Karpas-422 (cell line): ENCODE results near the gene MAP2K2. TPM values are rescaled to one million over a fixed set of nuclear protein-coding genes. Genes with fewer than 3 reads are reported as not detected.
A peak's percentile ranks its signal among the peaks of the same experiment; 100 is the strongest.

ENCODE experiments used
- DNase-seq: peaks from one replicate; pipeline ENCODE4 v3.0.0-alpha.2; 2015
- H2AFZ ChIP-seq: fragments of 200-600 bp; sonication (generic); 2 replicates; pipeline ENCODE4 v1.6.1; 2014; ENCODE audit warnings: antibody characterized with exemption, low read length, mixed read lengths
- H3K27ac ChIP-seq: fragments of 200-600 bp; sonication (generic); 2 replicates; pipeline ENCODE4 v1.5.1; 2014; ENCODE audit warnings: mild to moderate bottlenecking, low read length, moderate library complexity
- H3K27me3 ChIP-seq: fragments of 200-600 bp; sonication (generic); 2 replicates; pipeline ENCODE4 v1.6.1; 2014; ENCODE audit warnings: low read length, mixed read lengths
- H3K36me3 ChIP-seq: fragments of 200-600 bp; sonication (generic); 2 replicates; pipeline ENCODE4 v1.6.1; 2014; ENCODE audit warnings: low read length, mixed read lengths; ENCODE audit not compliant: insufficient read depth
- H3K4me1 ChIP-seq: fragments of 200-600 bp; sonication (generic); 2 replicates; pipeline ENCODE4 v1.6.1; 2014; ENCODE audit warnings: mild to moderate bottlenecking, low read length, mixed read lengths
- H3K4me2 ChIP-seq: fragments of 200-600 bp; sonication (generic); 2 replicates; pipeline ENCODE4 v1.6.1; 2014; ENCODE audit warnings: low read length, low read depth, mild to moderate bottlenecking; ENCODE audit not compliant: poor library complexity, severe bottlenecking
- H3K4me3 ChIP-seq: fragments of 200-600 bp; sonication (generic); 2 replicates; pipeline ENCODE4 v1.5.1; 2014; ENCODE audit warnings: mild to moderate bottlenecking, antibody characterized with exemption, low read length, mixed read lengths
- H3K79me2 ChIP-seq: fragments of 200-600 bp; sonication (generic); 2 replicates; pipeline ENCODE4 v1.6.1; 2014; ENCODE audit warnings: mild to moderate bottlenecking, low read length, mixed read lengths
- H3K9ac ChIP-seq: fragments of 200-600 bp; sonication (generic); 2 replicates; pipeline ENCODE4 v1.6.0; 2014; ENCODE audit warnings: low read length
- H3K9me2 ChIP-seq: fragments of 200-600 bp; sonication (generic), shearing (Covaris generic); replicated peaks from 2 replicates; pipeline ENCODE4 v1.6.0; 2014; ENCODE audit warnings: mild to moderate bottlenecking, low read length, moderate library complexity; ENCODE audit not compliant: insufficient read depth
- H3K9me3 ChIP-seq: fragments of 300-700, 200-600 bp; sonication (generic); 2 replicates; pipeline ENCODE4 v1.6.1; 2014; ENCODE audit warnings: low read length, mixed read lengths
- H4K20me1 ChIP-seq: fragments of 200-600 bp; sonication (generic); 2 replicates; pipeline ENCODE4 v1.6.1; 2014; ENCODE audit warnings: mild to moderate bottlenecking, antibody characterized with exemption, low read length, low read depth; ENCODE audit not compliant: insufficient read depth
- total RNA-seq: library from RNA; depleted of rRNA; stranded (reverse); fragments of >200 nt; shearing (Covaris generic); gene quantifications from 2 replicates; pipeline ENCODE4 v1.2.3, GENCODE V29; 2014; ENCODE audit warnings: low replicate concordance

MAP2K2 gene
- total RNA-seq, 1 experiment from 2014 or later, result 106 TPM

DNA sequence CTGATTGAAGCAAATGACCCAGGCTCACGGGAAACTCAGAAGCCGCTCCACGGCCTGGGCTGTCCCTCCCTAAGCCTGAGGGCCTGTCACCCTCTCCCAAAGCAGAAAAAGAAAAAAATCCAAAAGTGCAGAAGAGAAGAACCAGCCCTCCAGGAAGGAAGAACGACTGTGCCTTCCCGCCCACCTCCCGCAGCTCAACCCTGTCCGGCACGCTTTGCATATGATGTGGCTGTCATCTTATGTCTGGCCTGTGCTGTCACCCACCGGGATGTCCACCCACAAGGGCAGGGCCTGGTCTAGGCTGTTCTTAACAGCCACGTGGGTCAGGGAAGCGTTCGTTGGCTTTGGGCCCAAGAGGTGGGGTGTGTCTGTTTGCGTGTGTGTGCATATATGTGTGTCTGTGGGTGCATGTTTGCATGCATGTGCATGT, 70.9 kb downstream of the MAP2K2 start:
- Histone ChIP-seq H2AFZ (no peak overlapping the region), H3K9me2 (no peaks in the 10 kb centered on the region), H3K79me2 (peaks cover 84% of the 10 kb centered on the region), H3K9me3 (no peaks in the 10 kb centered on the region), H3K4me2 (no peak overlapping the region), H3K27me3 (no peaks in the 10 kb centered on the region), H3K4me3 (no peak overlapping the region), H3K36me3 (peaks cover 13% of the 10 kb centered on the region; the same call in 1 of the 2 replicates), H4K20me1 (peaks cover 67% of the 10 kb centered on the region), H3K9ac (no peak overlapping the region), H3K4me1 (no peaks in the 10 kb centered on the region), H3K27ac (no peak overlapping the region)
- DNase-seq, result no peak

GRCh38 chr19:4052114-4052992, 71.6 kb downstream of the MAP2K2 start:
- no peak overlapping the region for H3K27ac ChIP-seq
- no peak overlapping the region for H2AFZ ChIP-seq
- no peak for DNase-seq
- H3K9me3 ChIP-seq, result no peaks in the 10 kb centered on the region
- H3K79me2 ChIP-seq, result peaks cover 79% of the 10 kb centered on the region
- no peaks in the 10 kb centered on the region for H3K27me3 ChIP-seq
- H4K20me1 ChIP-seq, result peaks cover 64% of the 10 kb centered on the region
- no peak overlapping the region for H3K4me3 ChIP-seq
- H3K36me3 ChIP-seq, result peaks cover 13% of the 10 kb centered on the region; the same call in 1 of the 2 replicates
- no peaks in the 10 kb centered on the region for H3K9me2 ChIP-seq
- H3K4me1 ChIP-seq, result no peaks in the 10 kb centered on the region
- no peak overlapping the region for H3K9ac ChIP-seq
- H3K4me2 ChIP-seq, result no peak overlapping the region

- no peaks in the 10 kb centered on the region for H3K27me3 ChIP-seq
- H3K9ac ChIP-seq, result no peak overlapping the region
- no peaks in the 10 kb centered on the region for H3K9me3 ChIP-seq
- no peaks in the 10 kb centered on the region for H3K9me2 ChIP-seq
- no peak overlapping the region for H2AFZ ChIP-seq
- H3K4me1 ChIP-seq, result peaks cover 5% of the 10 kb centered on the region
- no peak overlapping the region for H3K4me3 ChIP-seq
- H3K79me2 ChIP-seq, result peaks cover 77% of the 10 kb centered on the region
- no peak overlapping the region for H3K4me2 ChIP-seq
- DNase-seq, result no peak
- H4K20me1 ChIP-seq, result peaks cover 67% of the 10 kb centered on the region
- no peak overlapping the region for H3K27ac ChIP-seq
- peaks cover 13% of the 10 kb centered on the region; the same call in 1 of the 2 replicates for H3K36me3 ChIP-seq
Observed at GRCh38 chr19:4051175-4052101, 72.5 kb downstream of the MAP2K2 start.

DNA sequence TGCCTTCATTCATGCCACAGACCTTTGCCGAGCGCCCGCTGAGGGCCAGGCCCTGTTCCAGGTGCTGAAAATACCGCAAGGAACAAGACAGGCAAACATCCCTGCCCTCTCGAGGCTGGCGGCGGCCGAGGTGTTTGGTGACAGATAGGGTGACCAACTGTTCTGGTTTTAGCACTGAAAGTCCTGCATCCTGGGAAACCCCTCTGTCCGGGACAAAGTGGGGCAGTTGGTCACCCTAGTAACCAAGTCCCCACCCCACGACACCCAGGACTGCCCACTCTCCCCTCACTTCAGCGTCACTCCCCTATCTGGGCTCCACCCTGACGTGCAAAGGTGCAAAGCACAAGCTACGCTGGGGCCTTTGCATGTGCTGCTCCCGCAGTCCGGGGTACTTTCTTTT, 74.5 kb downstream of the MAP2K2 start:
- Histone ChIP-seq H3K4me1 (peaks cover 22% of the 10 kb centered on the region), H3K27ac (no peak overlapping the region), H3K4me2 (no peak overlapping the region), H3K9ac (no peak overlapping the region), H3K36me3 (peaks cover 16% of the 10 kb centered on the region; the same call in 1 of the 2 replicates), H3K9me2 (no peaks in the 10 kb centered on the region), H3K9me3 (no peaks in the 10 kb centered on the region), H3K79me2 (peaks cover 75% of the 10 kb centered on the region), H3K27me3 (no peaks in the 10 kb centered on the region), H4K20me1 (peaks cover 57% of the 10 kb centered on the region), H2AFZ (no peak overlapping the region), H3K4me3 (no peak overlapping the region)
- no peak for DNase-seq

DNA sequence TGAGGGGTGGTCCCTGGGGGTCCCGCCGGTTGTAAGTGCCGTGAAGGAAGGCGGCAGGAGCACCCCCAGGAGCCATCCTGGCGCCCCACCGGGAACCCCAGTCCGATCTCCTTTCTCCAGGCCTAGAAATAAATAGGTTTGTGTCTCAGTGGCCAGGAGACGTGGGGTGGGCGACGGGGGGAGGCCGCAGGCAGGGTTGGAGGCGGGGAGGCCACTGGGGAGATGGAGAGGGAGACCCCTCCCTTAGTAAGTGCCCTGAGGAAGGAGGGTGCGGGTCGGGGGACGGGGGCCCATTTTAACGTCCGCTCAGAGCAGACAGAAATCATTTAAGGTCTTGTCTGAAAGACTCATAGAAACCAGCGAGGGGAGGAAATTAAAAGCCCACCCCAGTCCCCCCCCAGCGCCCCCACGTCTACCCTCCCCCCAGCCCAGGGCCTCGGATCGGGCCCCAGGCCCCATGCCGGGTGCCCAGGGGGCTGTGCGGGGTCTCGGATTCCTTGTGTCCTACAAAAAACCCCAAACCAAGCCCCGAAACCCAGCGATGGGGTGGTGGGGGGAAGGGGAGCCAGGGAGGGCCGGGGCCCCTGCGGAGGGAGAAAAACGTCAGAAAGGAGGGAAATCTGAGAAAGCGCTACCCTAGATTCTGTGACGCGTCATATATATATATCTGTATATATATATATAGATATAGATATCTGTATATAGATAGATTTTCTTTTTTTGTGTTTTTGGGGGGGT, 76.8 kb downstream of the MAP2K2 start:
- H3K4me1 ChIP-seq, result peaks cover 22% of the 10 kb centered on the region
- DNase-seq, result no peak
- peaks cover 43% of the 10 kb centered on the region for H4K20me1 ChIP-seq
- H3K36me3 ChIP-seq, result peaks cover 7% of the 10 kb centered on the region; the same call in 1 of the 2 replicates
- H3K9me2 ChIP-seq, result no peaks in the 10 kb centered on the region
- no peaks in the 10 kb centered on the region for H3K27me3 ChIP-seq
- no peak overlapping the region for H3K27ac ChIP-seq
- no peak overlapping the region for H3K4me2 ChIP-seq
- H3K4me3 ChIP-seq, result no peak overlapping the region
- no peaks in the 10 kb centered on the region for H3K9me3 ChIP-seq
- no peak overlapping the region for H2AFZ ChIP-seq
- H3K79me2 ChIP-seq, result peaks cover 60% of the 10 kb centered on the region
- H3K9ac ChIP-seq, result no peak overlapping the region

DNA sequence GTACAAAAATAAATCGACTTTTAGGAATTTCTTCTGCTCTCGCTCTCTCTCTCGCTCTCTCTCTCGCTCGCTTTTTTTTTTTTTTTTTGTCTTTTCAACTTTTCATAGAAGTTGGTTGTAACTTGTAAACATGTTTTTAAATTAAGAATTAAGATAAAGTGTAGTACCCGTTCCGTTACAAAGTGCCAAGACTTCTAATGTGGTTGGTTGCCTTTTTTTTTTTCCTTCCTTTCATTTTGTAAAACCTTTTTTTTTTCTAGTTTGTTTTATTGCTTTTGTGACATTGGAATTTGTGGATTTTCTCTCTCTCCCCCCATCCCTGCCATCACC, 77.6 kb downstream of the MAP2K2 start:
- no peaks in the 10 kb centered on the region for H3K27me3 ChIP-seq
- H3K36me3 ChIP-seq, result peaks cover 7% of the 10 kb centered on the region; the same call in 1 of the 2 replicates
- peaks cover 52% of the 10 kb centered on the region for H3K79me2 ChIP-seq
- H2AFZ ChIP-seq, result no peak overlapping the region
- H3K4me1 ChIP-seq, result peaks cover 22% of the 10 kb centered on the region
- H4K20me1 ChIP-seq, result peaks cover 36% of the 10 kb centered on the region
- H3K27ac ChIP-seq, result no peak overlapping the region
- no peak for DNase-seq
- H3K9ac ChIP-seq, result no peak overlapping the region
- peak overlapping the region; percentile 40 for H3K4me2 ChIP-seq
- no peaks in the 10 kb centered on the region for H3K9me2 ChIP-seq
- H3K4me3 ChIP-seq, result no peak overlapping the region
- no peaks in the 10 kb centered on the region for H3K9me3 ChIP-seq

DNA sequence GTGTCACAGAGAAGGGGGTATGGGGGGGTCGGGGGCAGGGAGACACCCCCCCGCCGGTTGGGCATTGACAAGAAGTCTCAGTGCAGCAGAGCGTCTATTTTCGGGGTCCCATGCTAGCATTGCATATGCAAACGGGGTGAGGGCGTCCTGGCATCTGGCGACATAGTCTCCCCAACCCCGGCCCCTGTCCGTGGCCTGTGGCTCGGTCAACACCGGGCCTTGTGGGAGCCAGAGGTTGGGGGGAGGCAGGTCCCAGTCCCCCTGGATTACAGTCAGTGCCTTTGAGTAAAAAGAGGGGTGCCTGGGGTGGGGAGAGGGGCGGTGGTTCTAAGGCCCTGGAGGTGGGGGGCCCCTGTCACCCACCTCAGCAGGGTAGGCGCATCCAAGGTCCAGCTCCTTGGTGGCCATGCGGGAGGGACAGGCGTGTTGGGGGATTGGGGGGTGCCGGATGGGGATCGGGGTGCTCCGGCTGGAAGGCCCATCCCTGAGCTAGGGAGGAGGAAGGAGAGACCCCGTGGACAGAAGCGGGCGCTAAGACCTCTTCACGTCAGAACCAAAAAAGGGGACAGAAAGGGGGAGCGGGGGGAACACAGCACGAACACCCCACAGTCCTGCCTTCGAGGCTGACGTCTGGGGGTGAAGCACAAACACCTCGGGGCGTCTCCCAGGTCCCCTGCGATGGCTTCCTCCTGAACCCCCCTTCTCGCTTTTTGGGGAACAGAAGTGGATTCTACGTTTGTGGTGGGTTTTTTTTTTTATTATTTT, 78.1 kb downstream of the MAP2K2 start:
- Histone ChIP-seq H3K4me1 (peaks cover 22% of the 10 kb centered on the region), H3K4me3 (no peak overlapping the region), H3K9me3 (no peaks in the 10 kb centered on the region), H4K20me1 (peaks cover 32% of the 10 kb centered on the region), H3K9ac (0 out of 2 replicates have a peak overlapping the region, but pooled peaks have one; percentile 14), H2AFZ (no peak overlapping the region), H3K36me3 (peaks cover 7% of the 10 kb centered on the region; the same call in 1 of the 2 replicates), H3K27me3 (no peaks in the 10 kb centered on the region), H3K9me2 (no peaks in the 10 kb centered on the region), H3K27ac (peak overlapping the region; percentile 52), H3K79me2 (peaks cover 48% of the 10 kb centered on the region), H3K4me2 (peak overlapping the region; percentile 40)
- DNase-seq, result no peak
